Calu3 (cell line): ENCODE measurements around the gene FGF14. TPM values are rescaled to one million over a fixed set of nuclear protein-coding genes. Genes with fewer than 3 reads are reported as not detected.

Source experiments
- BruUV-seq: library from RNA; stranded (reverse); fragments of 400-500 nt; replicated peaks from 2 replicates; lab custom pipeline; 2021; lab: Mats Ljungman, UMichigan
- CTCF ChIA-PET: fragments of 300-600 bp; sonication (Branson Sonifier 250); formaldehyde crosslinking; loops from one replicate; lab custom pipeline; 2022; ENCODE audit warnings: antibody characterized with exemption; lab: Charles Lee
- DNase-seq: peaks from one replicate; pipeline ENCODE4 v3.0.0; 2022
- H3K27ac Mint-ChIP-seq: one replicate; pipeline ENCODE4 v1.8.0; 2022; ENCODE audit warnings: mixed read lengths; ENCODE audit not compliant: unreplicated experiment
- H3K27me3 Mint-ChIP-seq: one replicate; pipeline ENCODE4 v1.8.0; 2022; ENCODE audit warnings: mixed read lengths; ENCODE audit not compliant: unreplicated experiment
- H3K36me3 Mint-ChIP-seq: one replicate; pipeline ENCODE4 v1.8.0; 2022; ENCODE audit warnings: mild to moderate bottlenecking, moderate library complexity, mixed read lengths; ENCODE audit not compliant: insufficient read depth, unreplicated experiment
- H3K4me1 Mint-ChIP-seq: one replicate; pipeline ENCODE4 v1.8.0; 2022; ENCODE audit warnings: mild to moderate bottlenecking, low read depth, mixed read lengths; ENCODE audit not compliant: unreplicated experiment
- H3K4me3 Mint-ChIP-seq: one replicate; pipeline ENCODE4 v1.8.0; 2022; ENCODE audit warnings: mild to moderate bottlenecking, low read depth, moderate library complexity, mixed read lengths; ENCODE audit not compliant: unreplicated experiment
- H3K9me3 Mint-ChIP-seq: one replicate; pipeline ENCODE4 v1.8.0; 2022; ENCODE audit warnings: low read depth, mixed read lengths; ENCODE audit not compliant: unreplicated experiment
- intact Hi-C: fragments of 100-400 bp; cut with micrococcal nuclease; formaldehyde crosslinking; loops from one replicate; pipeline ENCODE4 v1.10.0; 2022; ENCODE audit not compliant: unreplicated experiment
- total RNA-seq: library from RNA; stranded (reverse); gene quantifications from 2 replicates; pipeline ENCODE4 v1.2.3, GENCODE V29; 2022
- TF ChIP-seq, protein P1 (sequence below): fragments of 200-600 bp; IDR thresholded peaks from one replicate; pipeline ENCODE4 v1.8.0; 2022; ENCODE audit warnings: antibody characterized with exemption; ENCODE audit not compliant: unreplicated experiment

The FGF14 gene
- total RNA-seq, 1 experiment from 2014 or later: 0.21 TPM

DNA sequence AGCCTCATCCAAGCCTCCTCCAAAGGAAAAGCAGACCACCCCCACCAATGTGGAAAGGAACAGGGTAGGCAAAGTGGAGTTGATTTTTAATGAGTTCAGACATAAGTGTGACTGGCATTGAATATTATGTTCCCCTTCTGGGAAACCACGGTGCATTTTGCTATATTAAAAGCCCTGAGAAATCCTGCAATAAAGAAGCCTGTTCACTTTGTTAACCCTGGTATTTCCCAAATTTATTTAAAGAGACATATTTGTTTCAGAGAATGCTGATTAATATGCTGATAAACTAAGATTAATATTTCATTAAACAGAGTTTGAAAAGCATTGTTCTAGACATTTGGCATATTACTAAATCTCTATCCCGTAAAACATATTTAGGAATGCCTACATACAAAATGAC, 151.4 kb downstream of the FGF14 start:
- intact Hi-C loops: no loop called here

DNA sequence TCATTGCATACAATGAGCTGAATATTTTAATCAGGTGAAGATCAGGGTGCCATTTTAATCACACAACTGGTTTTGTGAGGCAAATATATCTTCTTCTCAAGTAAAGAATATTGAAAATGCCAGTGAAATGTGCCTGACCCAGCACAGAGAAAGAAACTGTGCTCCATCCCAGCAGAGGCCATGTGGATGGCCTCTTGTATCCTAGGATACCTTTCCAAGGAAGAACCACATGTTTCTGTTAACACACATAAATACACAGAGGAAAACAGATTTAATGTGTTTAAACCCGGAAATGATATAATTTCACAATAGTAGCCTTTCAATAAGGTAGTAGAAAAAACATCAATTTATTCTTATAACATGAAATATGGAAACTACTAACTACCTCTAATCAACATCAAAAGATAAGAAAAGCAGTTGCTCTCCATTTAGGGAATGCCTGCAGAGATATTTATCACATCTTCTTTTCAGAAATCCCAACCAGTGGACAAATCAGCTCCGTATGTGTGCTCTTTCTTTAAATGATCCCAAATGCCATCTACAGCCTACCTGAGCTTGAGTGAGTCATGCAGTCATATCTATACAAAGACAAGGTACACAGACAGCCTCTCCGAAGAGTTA, 157.1 kb downstream of the FGF14 start:
- H3K36me3 Mint-ChIP-seq: no peaks in the 10 kb centered on the region
- DNase-seq: no peak
- no peaks in the 10 kb centered on the region for H3K27me3 Mint-ChIP-seq
- H3K27ac Mint-ChIP-seq: no peak overlapping the region
- no peaks in the 10 kb centered on the region for H3K4me1 Mint-ChIP-seq
- CTCF ChIA-PET: no interaction called here
- H3K9me3 Mint-ChIP-seq: no peaks in the 10 kb centered on the region
- BruUV-seq: no TSS peak
- no peak overlapping the region for H3K4me3 Mint-ChIP-seq
- TF ChIP-seq, protein P1, sequence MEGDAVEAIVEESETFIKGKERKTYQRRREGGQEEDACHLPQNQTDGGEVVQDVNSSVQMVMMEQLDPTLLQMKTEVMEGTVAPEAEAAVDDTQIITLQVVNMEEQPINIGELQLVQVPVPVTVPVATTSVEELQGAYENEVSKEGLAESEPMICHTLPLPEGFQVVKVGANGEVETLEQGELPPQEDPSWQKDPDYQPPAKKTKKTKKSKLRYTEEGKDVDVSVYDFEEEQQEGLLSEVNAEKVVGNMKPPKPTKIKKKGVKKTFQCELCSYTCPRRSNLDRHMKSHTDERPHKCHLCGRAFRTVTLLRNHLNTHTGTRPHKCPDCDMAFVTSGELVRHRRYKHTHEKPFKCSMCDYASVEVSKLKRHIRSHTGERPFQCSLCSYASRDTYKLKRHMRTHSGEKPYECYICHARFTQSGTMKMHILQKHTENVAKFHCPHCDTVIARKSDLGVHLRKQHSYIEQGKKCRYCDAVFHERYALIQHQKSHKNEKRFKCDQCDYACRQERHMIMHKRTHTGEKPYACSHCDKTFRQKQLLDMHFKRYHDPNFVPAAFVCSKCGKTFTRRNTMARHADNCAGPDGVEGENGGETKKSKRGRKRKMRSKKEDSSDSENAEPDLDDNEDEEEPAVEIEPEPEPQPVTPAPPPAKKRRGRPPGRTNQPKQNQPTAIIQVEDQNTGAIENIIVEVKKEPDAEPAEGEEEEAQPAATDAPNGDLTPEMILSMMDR: no peak
- intact Hi-C loops: no loop called here

More for the DNA sequence above, 151.4 kb downstream of the FGF14 start:
- Mint-ChIP-seq H3K9me3 (no peaks in the 10 kb centered on the region), H3K27me3 (peaks cover 12% of the 10 kb centered on the region), H3K4me1 (no peaks in the 10 kb centered on the region), H3K4me3 (no peak overlapping the region), H3K36me3 (no peaks in the 10 kb centered on the region), H3K27ac (no peak overlapping the region)
- CTCF ChIA-PET: no interaction called here
- DNase-seq: no peak
- TF ChIP-seq, protein P1: no peak
- no TSS peak for BruUV-seq

DNA sequence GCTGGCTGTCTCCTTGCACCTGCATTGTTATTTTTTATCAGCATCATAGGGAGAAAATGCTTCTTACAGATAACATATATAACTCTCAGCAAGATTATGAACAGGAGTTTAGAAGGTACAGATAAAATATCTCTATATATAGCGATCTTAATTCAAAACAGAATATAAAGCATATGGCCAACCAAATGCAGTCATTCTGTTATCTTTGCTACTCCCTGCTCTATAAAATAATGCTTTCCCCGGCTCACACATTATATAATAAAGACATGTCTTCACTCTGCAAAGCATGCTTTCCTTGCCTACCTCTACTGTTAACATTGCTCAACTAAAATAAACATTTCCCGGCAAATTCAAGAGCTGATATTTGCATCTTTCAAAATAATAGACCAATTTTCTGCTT, 161.7 kb downstream of the FGF14 start:
- H3K4me1 Mint-ChIP-seq: no peaks in the 10 kb centered on the region
- H3K4me3 Mint-ChIP-seq: no peak overlapping the region
- TF ChIP-seq, protein P1: no peak
- intact Hi-C loops: no loop called here
- no peaks in the 10 kb centered on the region for H3K9me3 Mint-ChIP-seq
- CTCF ChIA-PET: no interaction called here
- no peak for DNase-seq
- no peaks in the 10 kb centered on the region for H3K27me3 Mint-ChIP-seq
- BruUV-seq: no TSS peak
- H3K36me3 Mint-ChIP-seq: no peaks in the 10 kb centered on the region
- no peak overlapping the region for H3K27ac Mint-ChIP-seq

DNA sequence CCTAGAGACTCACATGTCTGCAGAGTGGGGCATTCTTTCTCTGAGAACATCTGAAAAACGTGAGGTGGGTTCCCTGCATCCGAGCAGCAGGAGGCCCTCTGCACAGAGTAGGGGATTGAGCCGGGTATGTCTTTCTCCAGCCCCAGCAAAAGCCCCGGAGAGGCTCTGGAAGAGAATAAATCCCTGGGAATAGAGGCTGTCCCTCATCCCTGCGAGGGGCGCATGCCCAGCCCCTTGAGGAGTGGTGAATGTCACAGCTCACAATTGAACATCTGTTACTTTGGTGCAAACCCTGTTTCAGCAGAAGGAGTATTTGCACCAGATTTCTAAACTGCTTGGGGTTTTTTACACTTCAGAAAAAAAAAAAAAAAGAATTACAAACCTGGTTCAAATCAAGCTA, 164.6 kb downstream of the FGF14 start:
- no peaks in the 10 kb centered on the region for H3K27me3 Mint-ChIP-seq
- intact Hi-C loops: no loop called here
- no peaks in the 10 kb centered on the region for H3K9me3 Mint-ChIP-seq
- TF ChIP-seq, protein P1: no peak
- CTCF ChIA-PET: interaction anchor here (0.6 kb wide), 1 partner anchor 273 kb away, joined by 4 read pairs; no protein-coding TSS in a partner anchor
- no TSS peak for BruUV-seq
- H3K27ac Mint-ChIP-seq: no peak overlapping the region
- no peak for DNase-seq
- no peak overlapping the region for H3K4me3 Mint-ChIP-seq
- H3K4me1 Mint-ChIP-seq: no peaks in the 10 kb centered on the region
- no peaks in the 10 kb centered on the region for H3K36me3 Mint-ChIP-seq
